Middle frontal gyrus (tissue), 1 donor: ENCODE results near the gene MEOX2.

ENCODE experiments used
- DNase-seq: peaks from one replicate; pipeline ENCODE4 v3.0.0-alpha.2; 2015; ENCODE audit warnings: low spot score; ENCODE audit errors: extremely low spot score

Gene MEOX2

GRCh38 chr7:15686295-15686956 lies at the start of gene MEOX2:
Gene MEOX2 (minus strand): TSS chr7:15686683. CDS start chr7:15686402, 281 bp downstream.
- DNase-seq: no peak

- no peak for DNase-seq
Measured at GRCh38 chr7:15729746-15730145, 43.3 kb upstream of the MEOX2 start.

- DNase-seq: no peak
Measured at GRCh38 chr7:15725051-15725450, 38.6 kb upstream of the MEOX2 start.

- DNase-seq: no peak
Measured at GRCh38 chr7:15723841-15724240, 37.4 kb upstream of the MEOX2 start.

GRCh38 chr7:15720849-15721471 lies 34.5 kb upstream of the MEOX2 start:
- DNase-seq: no peak

GRCh38 chr7:15719311-15719710 lies 32.8 kb upstream of the MEOX2 start:
- DNase-seq: no peak

GRCh38 chr7:15715435-15715834 lies 29.0 kb upstream of the MEOX2 start:
- DNase-seq: no peak

GRCh38 chr7:15709978-15710377 lies 23.5 kb upstream of the MEOX2 start:
- no peak for DNase-seq

- DNase-seq: no peak
Measured at GRCh38 chr7:15707570-15707969, 21.1 kb upstream of the MEOX2 start.

GRCh38 chr7:15703732-15704131 lies 17.2 kb upstream of the MEOX2 start:
- no peak for DNase-seq

GRCh38 chr7:15692501-15693020 lies 6.1 kb upstream of the MEOX2 start:
- DNase-seq: no peak

- no peak for DNase-seq
Measured at GRCh38 chr7:15688911-15689310, 2.4 kb upstream of the MEOX2 start.

- DNase-seq: no peak
Measured at GRCh38 chr7:15688279-15688626, 1.8 kb upstream of the MEOX2 start.

GRCh38 chr7:15687546-15688278 lies 1.2 kb upstream of the MEOX2 start:
- DNase-seq: no peak

GRCh38 chr7:15686957-15687545 lies 568 bp upstream of the MEOX2 start:
- DNase-seq: no peak

GRCh38 chr7:15685358-15686294 lies 857 bp downstream of the MEOX2 start:
- DNase-seq: no peak

- DNase-seq: no peak
Measured at GRCh38 chr7:15684871-15685270, 1.6 kb downstream of the MEOX2 start.

- DNase-seq: no peak
Measured at GRCh38 chr7:15684111-15684800, 2.2 kb downstream of the MEOX2 start.

- no peak for DNase-seq
Measured at GRCh38 chr7:15682751-15683245, 3.7 kb downstream of the MEOX2 start.

- DNase-seq: no peak
Measured at GRCh38 chr7:15682111-15682510, 4.4 kb downstream of the MEOX2 start.
